Measurements from ENCODE around the gene MYL3. TPM values are rescaled to one million over a fixed set of nuclear protein-coding genes. Genes with fewer than 3 reads are reported as not detected.
A peak's percentile ranks its signal among the peaks of the same experiment; 100 is the strongest.
"Not testable (repeated sequence)": the region's sequence is repeated elsewhere in the genome, so short reads cannot be mapped to it uniquely, and the experiment has no call there.

MYL3 gene
- total RNA-seq, 6 donors from 2014 or later, result 1.2 to 6.3 (median 2.6) TPM

GRCh38 chr3:46829699-46830208, 33.5 kb downstream of the MYL3 start:
- WGBS, 2 donors, result 73 to 91% methylated on average over 4 of the region's 4 CpGs
- no peaks in the 10 kb centered on the region for H3K4me1 ChIP-seq
- no peaks in the 10 kb centered on the region for H3K9me3 ChIP-seq
- TF ChIP-seq POLR2AphosphoS5 (IDR thresholded peaks at IDR 0.05) (no peak), CTCF (IDR thresholded peaks at IDR 0.05) (no peak), EP300 (IDR thresholded peaks at IDR 0.05) (no peak), POLR2A (IDR thresholded peaks at IDR 0.05) (no peak)
- no peaks in the 10 kb centered on the region for H3K36me3 ChIP-seq
- H3K4me3 ChIP-seq, result no peak overlapping the region
- ATAC-seq (ENCODE audit: low FRiP score in 2 of 2) (peak in 1 of 2 donors; percentile 54), DNase-seq (no peak)
- H3K27me3 ChIP-seq, result no peaks in the 10 kb centered on the region
- H3K27ac ChIP-seq, result no peak overlapping the region

- Histone ChIP-seq H3K9me3 (peaks cover 0 to 4% (median 0%) of the 10 kb centered on the region in 4 donors), H3K36me3 (no peaks in the 10 kb centered on the region), H3K4me1 (no peaks in the 10 kb centered on the region), H3K4me3 (no peak overlapping the region), H3K27me3 (no peaks in the 10 kb centered on the region), H3K27ac (no peak overlapping the region)
- WGBS, 2 donors, result 88 to 95% methylated on average over 2 of the region's 2 CpGs
- ATAC-seq (ENCODE audit: low FRiP score in 2 of 2), result no peak
- TF ChIP-seq POLR2A (IDR thresholded peaks at IDR 0.05), result no peak
- no peak for TF ChIP-seq EP300 (IDR thresholded peaks at IDR 0.05)
- no peak for TF ChIP-seq POLR2AphosphoS5 (IDR thresholded peaks at IDR 0.05)
- TF ChIP-seq CTCF (IDR thresholded peaks at IDR 0.05), result no peak
- DNase-seq, result no peak
Observed at GRCh38 chr3:46825450-46825849, 37.8 kb downstream of the MYL3 start.

GRCh38 chr3:46824211-46824970, 38.9 kb downstream of the MYL3 start:
- Histone ChIP-seq H3K27me3 (no peaks in the 10 kb centered on the region), H3K4me3 (no peak overlapping the region), H3K27ac (no peak overlapping the region), H3K36me3 (no peaks in the 10 kb centered on the region), H3K4me1 (no peaks in the 10 kb centered on the region), H3K9me3 (peaks cover 0 to 4% (median 0%) of the 10 kb centered on the region in 4 donors)
- no peak for TF ChIP-seq EP300 (IDR thresholded peaks at IDR 0.05)
- TF ChIP-seq POLR2A (IDR thresholded peaks at IDR 0.05), result no peak
- TF ChIP-seq CTCF (IDR thresholded peaks at IDR 0.05), result no peak
- no peak for TF ChIP-seq POLR2AphosphoS5 (IDR thresholded peaks at IDR 0.05)
- ATAC-seq (ENCODE audit: low FRiP score in 2 of 2), result no peak
- DNase-seq, result no peak
- WGBS, 2 donors, result 86 to 89% methylated on average over 2 of the region's 2 CpGs

- not testable (repeated sequence) for H3K36me3 ChIP-seq; DNase-seq; H3K9me3 ChIP-seq; H3K27ac ChIP-seq; H3K4me1 ChIP-seq; H3K4me3 ChIP-seq; ATAC-seq (ENCODE audit: low FRiP score in 2 of 2); H3K27me3 ChIP-seq
Observed at GRCh38 chr3:46823314-46823713, 39.9 kb downstream of the MYL3 start.

- no peak for ATAC-seq (ENCODE audit: low FRiP score in 2 of 2)
- no peak for DNase-seq
- Histone ChIP-seq H3K36me3 (no peaks in the 10 kb centered on the region), H3K4me1 (no peaks in the 10 kb centered on the region), H3K4me3 (no peak overlapping the region), H3K27ac (no peak overlapping the region), H3K27me3 (no peaks in the 10 kb centered on the region), H3K9me3 (peaks cover 0 to 4% (median 0%) of the 10 kb centered on the region in 4 donors)
- TF ChIP-seq POLR2AphosphoS5 (IDR thresholded peaks at IDR 0.05), result no peak
- 83 to 90% methylated on average over 1 of the region's 1 CpG for WGBS, 2 donors
Observed at GRCh38 chr3:46821553-46821952, 41.7 kb downstream of the MYL3 start.

- Histone ChIP-seq H3K4me3 (no peak overlapping the region), H3K27me3 (no peaks in the 10 kb centered on the region), H3K36me3 (no peaks in the 10 kb centered on the region), H3K4me1 (no peaks in the 10 kb centered on the region), H3K9me3 (peaks cover 0 to 4% (median 0%) of the 10 kb centered on the region in 4 donors), H3K27ac (no peak overlapping the region)
- no peak for DNase-seq
- TF ChIP-seq EP300 (IDR thresholded peaks at IDR 0.05), result no peak
- no peak for TF ChIP-seq CTCF (IDR thresholded peaks at IDR 0.05)
- no peak for TF ChIP-seq POLR2AphosphoS5 (IDR thresholded peaks at IDR 0.05)
- no peak for TF ChIP-seq POLR2A (IDR thresholded peaks at IDR 0.05)
- no peak for ATAC-seq (ENCODE audit: low FRiP score in 2 of 2)
Observed at GRCh38 chr3:46820852-46821251, 42.4 kb downstream of the MYL3 start.
